NCI-H1417 (cell line): ENCODE results near the gene HOXD12.

ENCODE experiments used
- DNase-seq, 3 experiments: peaks; one replicate each; lab custom pipeline; 2025; lab: John Stamatoyannopoulos, UW

The HOXD12 gene

DNA sequence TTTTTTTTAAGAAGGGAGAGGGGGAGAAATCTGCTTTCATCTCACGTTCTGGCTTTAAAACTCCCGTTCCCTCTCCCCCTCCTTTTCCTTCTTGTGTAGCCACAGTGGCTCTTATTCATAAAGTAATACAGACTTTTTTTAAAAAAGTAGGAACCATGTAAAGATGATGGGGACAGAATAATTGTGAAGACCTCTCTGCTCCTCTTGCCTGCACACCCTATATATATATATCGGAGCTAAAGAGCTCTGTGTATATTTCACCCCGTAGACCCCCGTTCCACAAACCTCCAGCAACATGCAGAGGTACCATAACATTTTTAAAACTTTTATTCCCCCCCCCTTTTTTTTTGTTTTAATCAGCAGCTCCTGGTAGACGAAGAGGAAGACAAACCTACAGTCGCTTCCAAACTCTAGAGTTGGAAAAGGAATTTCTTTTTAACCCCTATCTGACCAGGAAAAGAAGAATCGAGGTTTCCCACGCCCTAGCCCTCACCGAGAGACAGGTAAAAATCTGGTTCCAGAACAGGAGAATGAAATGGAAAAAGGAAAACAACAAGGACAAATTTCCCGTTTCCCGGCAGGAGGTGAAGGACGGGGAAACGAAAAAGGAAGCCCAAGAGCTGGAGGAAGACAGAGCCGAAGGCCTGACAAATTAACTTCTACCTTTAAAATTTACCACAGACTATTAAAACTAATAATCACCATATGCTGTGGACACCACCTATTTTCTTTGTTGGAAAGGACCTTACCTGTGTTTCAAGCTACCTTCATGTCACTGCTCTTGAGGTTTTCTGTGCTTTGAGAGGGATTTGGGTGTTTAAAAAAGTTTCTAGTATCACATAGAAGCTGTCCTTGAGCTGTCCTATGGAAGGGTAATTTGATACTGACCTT is 31.6 kb downstream of the HOXD12 start:
- DNase-seq = peak in 1 of 3 experiments; percentile 43

- no peak for DNase-seq
Measured at GRCh38 chr2:176131848-176132158, 32.2 kb downstream of the HOXD12 start.

DNA sequence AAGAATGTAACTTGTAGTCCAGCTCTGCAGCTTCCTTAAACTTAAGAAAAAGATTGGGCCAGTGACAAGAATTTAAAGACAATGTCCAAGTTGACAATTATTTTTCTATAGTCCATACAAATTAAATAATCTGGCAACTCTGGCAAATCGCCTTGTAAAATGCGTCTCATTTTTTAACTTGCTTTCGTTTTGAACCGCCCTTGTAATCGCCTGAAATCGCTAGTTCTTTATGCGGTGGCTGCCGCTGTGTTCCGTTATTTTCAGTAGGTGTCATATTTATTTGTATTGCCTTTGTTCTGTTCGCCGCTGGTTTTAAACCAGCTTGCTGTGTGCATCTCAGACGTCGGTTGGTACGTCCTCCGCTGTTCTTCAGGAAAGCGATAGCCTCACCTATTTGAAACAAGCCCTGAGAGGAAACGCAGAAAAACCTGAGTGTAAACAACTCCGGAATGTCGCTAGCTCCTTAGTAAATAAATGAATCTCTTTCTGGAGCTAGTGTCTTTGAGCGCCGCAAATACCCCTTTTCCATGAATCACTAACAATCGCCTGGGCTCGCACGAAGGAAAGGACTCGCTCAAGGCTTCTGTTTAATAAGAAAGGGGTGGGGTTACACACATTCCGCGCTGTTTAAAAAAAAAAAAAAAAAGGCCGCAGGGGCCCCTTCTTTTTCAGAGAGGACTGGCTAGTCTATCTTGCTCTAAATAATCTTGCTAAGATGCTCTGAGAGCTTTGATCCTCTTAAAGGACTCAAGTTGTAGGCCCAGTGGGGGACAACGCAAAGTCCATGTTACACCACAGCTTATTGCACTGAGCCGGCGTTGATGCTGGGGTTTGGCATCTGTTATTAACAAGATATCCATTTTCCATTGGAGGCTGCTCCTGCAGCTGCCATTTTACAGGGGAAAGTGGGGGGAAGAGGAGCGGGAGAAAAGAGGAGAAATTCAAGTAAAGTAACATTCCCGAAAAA is 32.9 kb downstream of the HOXD12 start:
- DNase-seq = peak in 1 of 3 experiments; percentile 25

DNA sequence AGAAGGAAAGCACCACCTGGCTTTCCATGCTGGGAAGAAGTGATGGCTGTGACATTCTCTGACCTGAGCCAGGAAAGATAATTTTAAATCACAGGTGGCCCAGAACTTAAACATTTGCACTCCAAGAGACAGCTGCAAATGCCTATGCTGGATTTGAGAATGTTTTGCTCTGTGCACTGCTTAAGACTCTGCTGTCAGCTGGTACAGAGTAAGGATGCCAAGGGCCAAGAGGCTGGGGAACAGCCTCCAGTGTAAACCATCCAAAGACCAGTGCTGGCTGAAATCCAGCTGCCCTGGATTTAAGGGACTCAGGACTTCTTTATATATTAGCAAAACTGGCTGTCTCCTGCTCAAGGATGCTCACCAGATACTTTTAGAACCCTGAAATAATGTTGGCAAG is 33.8 kb downstream of the HOXD12 start:
- no peak for DNase-seq

DNA sequence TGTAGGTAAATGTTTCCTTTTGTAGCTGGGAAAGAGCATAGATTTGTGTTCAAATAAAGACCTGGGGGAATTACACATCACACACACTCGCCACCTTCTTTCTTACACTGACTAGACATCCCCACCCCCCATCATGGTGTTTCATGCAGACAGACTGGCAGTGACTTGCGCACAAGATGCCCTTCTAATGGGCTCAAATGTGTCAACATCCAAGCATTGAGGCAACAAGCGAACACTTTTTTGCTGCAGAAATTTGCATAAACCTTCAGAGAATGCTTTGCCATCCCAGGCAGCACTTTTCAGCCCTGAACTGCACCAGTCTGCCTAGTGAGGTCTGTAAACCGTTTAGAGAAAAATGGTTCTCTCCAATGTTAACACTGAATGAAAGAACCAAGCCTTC is 34.4 kb downstream of the HOXD12 start:
- DNase-seq = no peak

DNA sequence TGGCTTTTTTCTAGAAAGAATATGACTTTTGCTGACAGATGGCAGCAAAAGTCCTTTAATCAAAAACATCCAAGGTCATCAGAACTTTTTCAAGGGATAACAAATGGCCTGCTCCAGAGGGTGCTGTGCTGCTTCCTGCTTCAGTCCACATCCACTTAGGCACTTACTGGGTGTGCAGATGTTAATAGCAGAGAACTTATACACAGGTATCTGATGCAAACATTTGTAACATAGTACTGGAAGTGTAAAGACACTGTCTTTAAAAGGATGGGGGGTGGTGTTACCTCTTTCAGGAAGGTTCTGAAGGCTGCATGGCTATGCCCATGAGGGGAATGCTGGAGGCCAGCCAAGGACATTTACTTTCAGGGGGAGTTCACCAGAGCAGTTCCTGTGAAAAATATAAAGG is 35.4 kb downstream of the HOXD12 start:
- DNase-seq = peak in 1 of 3 experiments; percentile 55

GRCh38 chr2:176136374-176137251 is 37.0 kb downstream of the HOXD12 start:
- no peak for DNase-seq

DNA sequence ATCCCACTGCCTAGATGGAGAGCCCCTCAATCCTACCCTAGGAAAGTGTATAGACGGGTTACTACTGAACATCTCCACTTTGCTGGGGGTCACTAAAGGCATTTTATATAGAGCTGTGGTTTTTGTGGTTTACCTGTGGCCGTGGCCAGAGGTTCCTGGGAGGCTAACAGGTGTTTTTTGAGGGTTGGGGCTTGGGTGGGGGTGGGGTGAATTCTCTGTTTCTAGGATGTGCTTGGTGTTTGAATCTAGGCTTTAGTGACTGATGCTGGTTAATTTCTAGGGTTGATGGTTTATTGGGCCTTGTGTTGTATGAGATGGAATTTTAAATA is 37.6 kb downstream of the HOXD12 start:
- no peak for DNase-seq

DNA sequence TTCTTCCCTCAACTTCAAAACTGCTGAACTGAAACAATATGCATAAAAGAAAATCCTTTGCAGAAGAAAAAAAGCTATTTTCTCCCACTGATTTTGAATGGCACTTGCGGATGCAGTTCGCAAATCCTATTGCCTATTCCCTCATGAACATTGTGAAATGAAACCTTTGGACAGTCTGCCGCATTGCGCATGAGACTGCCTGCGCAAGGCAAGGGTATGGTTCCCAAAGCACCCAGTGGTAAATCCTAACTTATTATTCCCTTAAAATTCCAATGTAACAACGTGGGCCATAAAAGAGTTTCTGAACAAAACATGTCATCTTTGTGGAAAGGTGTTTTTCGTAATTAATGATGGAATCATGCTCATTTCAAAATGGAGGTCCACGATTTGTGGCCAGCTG is 38.3 kb downstream of the HOXD12 start:
- no peak for DNase-seq

DNA sequence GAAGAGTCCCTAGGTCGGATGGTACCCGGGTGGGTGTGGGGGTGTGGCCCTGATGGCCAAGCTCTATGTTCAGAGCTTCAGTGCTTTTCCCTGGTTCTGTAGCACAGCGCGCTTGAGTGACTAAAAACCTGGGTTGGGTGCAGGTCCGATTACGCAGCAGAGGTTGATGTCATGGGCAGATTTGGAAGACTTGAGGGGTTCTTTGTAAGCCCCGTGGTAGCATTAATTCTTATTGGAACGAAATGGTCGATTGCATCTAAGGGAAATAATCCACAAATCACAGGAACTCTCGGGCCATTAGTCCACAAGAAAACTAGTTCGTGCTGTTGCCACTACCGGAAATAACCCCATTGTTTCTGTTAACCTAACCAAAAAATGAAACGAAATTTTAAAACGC is 38.9 kb downstream of the HOXD12 start:
- no peak for DNase-seq

DNA sequence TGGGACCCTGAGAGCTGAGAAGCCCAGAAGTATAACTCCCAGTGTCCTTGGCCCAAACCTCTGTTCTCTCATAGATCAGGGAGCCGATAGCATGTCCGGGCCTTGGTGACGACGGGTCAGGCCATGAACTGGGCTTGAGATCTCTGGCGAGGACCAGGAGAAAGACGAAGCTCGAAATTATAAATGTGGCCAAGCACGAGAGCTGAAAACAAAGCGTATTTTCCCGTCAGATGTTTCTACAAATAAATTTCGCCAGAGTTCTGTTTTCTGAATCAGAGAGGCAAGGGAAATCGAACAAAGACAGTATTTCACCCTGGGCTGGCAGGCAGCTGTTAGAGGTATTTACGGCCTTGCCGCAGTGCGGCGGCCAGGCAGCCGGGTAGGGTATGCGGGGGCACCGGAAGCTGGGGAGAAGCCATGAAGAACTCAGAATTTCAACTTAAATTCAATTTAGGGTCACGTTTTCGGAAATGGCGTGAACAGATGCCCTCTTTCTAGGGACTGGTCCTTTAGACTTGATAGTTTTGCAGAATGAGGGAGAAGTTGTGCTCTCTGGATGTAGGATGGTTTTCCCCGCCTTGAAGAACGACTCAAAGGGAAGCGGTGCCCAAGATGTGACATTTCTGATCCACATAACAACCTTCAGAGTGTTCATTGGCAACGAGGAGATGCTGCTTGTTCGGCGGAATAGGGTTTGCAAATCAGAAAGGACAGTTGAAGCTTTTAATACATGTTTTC is 39.5 kb downstream of the HOXD12 start:
- DNase-seq = no peak

GRCh38 chr2:176139661-176140512 is 40.3 kb downstream of the HOXD12 start:
- DNase-seq = no peak

DNA sequence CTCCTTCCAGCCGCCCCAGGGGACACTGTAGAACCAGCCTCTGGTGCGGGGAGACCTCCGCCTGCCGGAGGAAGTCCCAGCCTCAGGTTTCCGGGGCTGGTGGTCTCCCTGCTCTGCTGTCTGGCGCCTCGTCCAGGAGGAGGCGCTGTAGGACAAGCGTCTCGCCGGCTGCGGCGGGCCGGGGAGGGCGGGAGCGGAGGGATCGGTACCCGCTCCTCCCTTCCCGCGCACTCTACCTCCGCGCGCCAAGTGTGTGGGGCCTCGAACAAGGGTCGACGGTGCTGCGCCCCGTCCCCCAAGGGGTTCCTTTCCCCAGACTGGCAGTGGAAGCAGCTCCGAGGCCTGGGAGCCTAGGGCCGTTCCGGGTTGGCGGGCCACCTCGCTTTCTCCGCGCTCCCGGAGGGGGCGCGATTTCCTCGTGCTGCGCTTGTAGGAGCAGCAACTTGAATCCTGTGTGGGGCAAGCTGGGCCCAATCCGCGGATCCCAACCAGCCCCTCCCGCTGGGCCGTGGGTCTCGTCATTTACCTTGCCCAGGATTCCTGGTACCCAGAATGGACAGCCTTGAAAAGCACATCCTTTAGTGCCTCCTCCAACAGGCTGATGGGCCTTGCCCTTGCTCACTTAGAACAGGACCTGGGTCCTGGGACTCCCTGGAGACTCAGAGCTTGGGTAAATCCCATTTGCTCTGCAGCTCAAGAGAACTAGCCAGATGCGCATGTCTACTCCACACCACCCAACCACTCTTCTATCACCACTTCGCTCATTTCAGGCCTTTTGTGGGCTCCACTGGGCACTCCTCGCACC is 41.1 kb downstream of the HOXD12 start:
- DNase-seq = peak; percentile 77 to 88 (median 84)

DNA sequence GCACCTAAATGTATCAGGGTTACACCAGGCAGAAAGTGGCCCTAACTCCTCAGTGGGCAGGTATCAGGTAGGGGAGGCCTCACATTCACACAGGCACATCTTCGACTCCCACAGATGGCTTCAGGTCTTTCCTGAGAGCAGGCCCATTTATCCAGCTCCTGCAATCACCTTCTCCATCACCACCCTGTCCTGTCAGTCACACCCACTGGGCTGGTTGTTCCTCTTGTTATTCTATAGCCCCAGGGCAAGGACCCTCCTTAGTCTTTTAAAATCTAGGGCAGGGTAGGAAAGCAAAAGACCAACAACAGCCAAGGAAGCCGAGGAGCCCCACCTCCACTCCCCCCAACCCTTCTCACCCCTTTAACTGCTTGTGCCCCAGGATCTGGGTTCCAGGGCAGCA is 42.7 kb downstream of the HOXD12 start:
- DNase-seq = no peak

DNA sequence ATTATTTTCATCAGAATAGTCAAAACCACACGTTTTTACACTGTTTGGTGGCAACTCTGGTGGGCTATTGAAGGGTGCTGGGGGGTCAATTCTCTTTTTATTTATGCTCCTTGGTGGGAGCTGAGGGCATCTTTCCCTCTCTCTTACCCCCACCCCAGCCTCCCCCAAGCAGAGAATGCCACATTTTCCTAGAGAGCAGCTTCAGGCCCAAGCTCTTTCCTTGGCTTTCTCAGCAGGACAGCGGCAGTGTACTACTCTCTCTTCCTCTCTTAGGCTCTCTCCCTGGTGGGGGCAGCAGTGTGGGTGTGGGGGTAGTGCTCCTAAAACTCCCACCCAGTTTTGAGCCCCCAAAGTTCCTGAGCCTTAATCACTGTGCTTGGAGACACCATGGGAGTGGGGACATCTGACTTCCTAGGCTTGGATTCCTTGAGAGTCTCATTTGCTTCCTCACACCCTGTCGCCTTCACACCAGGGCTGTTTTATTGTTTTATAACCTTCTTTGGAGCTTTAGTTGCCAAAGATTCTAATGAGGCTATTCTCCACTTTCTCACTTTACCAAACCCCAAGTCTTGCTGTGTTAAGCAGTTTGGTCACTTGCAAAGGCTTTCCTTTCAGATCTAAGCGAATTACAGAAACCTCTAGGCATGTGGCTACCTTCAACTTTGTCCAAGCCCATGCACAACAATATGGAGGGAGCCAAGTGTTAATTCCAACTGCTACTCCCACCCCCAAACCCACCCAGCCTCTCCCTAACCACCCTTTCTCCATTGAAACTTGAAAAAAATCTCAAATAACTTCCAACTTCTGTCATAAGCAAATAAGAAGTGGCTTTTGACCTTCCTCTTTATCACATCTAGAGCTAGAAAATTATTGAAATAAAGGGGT is 45.7 kb downstream of the HOXD12 start:
- no peak for DNase-seq

- DNase-seq = peak in 1 of 3 experiments; percentile 11
Measured at GRCh38 chr2:176146101-176146500, 46.5 kb downstream of the HOXD12 start.

DNA sequence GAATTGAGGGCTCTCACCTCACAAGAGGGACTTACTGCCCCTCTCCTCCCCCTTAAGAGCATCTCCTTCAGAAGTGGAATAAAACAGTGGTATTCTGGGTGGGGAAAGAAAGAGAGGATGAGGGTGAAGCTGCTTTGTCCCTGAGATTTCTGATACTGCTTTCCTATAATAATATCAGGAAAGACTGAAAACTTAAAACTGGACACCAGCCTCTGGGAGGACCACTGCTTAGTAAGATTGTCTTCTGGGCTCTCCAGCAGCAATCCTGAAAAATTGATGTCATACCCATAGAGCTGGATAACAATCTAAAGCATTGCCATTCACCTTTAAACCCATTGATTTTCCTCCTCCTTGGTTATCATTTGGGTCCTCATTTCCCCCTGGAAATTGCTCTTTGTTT is 47.0 kb downstream of the HOXD12 start:
- DNase-seq = no peak

DNA sequence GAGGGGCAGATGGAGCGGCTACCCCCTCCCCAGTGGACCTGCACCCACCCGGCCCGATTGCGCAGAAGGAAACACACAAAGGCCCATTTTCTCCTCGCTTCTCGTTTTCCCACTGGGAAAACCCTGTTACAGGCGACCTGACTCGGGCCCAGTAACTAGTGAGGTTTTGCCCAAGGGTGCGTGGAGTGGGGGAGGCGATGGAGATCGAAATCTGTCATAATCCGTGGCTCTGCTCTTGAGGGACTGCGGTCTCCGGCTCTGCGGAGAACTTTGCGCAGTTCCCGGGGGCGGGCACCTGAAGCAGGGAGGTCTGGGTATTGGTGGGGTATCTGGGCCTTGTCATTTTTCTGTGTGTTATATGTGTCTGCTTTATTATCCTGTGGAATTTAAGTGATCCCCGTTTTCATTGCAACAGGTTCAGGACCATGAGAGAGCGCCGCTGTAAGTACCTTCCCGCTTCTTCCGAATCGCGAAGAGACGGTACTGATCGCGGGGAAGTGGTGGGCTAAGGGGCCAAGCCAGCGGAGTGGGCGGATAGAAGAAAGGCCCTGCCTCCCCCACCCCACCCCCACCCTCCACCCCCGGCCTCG is 47.7 kb downstream of the HOXD12 start:
- DNase-seq = no peak
